AG04450 (cell line): ENCODE measurements around the gene WASF3. TPM values are rescaled to one million over a fixed set of nuclear protein-coding genes. Genes with fewer than 3 reads are reported as not detected.

Experiments used
- CTCF ChIA-PET: fragments of 300-600, 350-600 bp; formaldehyde crosslinking; extraction: SDS; loops from one replicate; lab custom pipeline; 2022; ENCODE audit warnings: antibody characterized with exemption, inconsistent platforms; lab: Charles Lee
- POLR2A ChIA-PET: fragments of 350-600 bp; formaldehyde crosslinking; extraction: SDS; loops from one replicate; lab custom pipeline; 2021; ENCODE audit warnings: antibody characterized with exemption, inconsistent platforms; lab: Yijun Ruan, JAX
- DNase-seq: peaks from one replicate; pipeline ENCODE4 v3.0.0-alpha.2; 2011; ENCODE audit warnings: low read depth, low spot score
- H3K27ac ChIP-seq: one replicate; pipeline ENCODE4 v1.5.1; 2012; ENCODE audit warnings: low read depth, low read length, control low read depth
- H3K27me3 ChIP-seq: one replicate; pipeline ENCODE4 v1.6.0; 2012; ENCODE audit warnings: low read length; ENCODE audit not compliant: control insufficient read depth, insufficient read depth
- H3K4me3 ChIP-seq: 2 replicates; pipeline ENCODE4 v1.5.1; 2011; ENCODE audit warnings: mild to moderate bottlenecking, low read depth, low read length, control low read depth
- H3K9me3 ChIP-seq: 2 replicates; pipeline ENCODE4 v1.5.1; 2012; ENCODE audit warnings: low read length; ENCODE audit not compliant: control insufficient read depth, insufficient read depth
- polyA plus RNA-seq: library from polyadenylated mRNA; depleted of rRNA; stranded (reverse); fragments of >200 nt; gene quantifications from 2 replicates; pipeline ENCODE4 v1.2.3, GENCODE V29; 2011
- TF ChIP-seq, protein P1 (sequence below): IDR thresholded peaks from 2 replicates; pipeline ENCODE4 v1.5.1; 2011; ENCODE audit warnings: low read depth, low read length, control low read depth, inconsistent platforms

Gene WASF3
- polyA plus RNA-seq, 1 experiment, result 11.3 TPM

DNA sequence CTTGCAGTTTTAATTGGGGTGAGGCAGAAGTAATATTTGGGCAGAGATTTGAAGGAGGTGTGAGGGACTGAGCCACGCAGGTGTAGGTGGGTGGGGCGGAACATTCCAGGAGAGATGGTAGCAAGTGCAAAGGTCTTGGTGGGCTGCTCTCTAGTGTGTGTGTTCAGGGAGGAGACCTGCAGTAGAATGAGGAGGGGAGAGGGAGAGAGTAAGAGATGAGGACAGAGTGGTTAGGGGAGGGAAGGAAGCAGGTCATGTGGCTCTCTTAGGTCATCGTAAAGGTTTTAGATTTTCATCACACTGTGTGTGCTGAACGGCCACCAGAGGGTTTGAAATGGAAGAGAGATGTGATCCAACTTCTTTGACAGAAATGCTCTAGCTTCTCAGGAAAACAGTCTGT lies 33.5 kb downstream of the WASF3 start:
- no peak for DNase-seq
- Histone ChIP-seq H3K27ac (no peak overlapping the region), H3K4me3 (no peak overlapping the region), H3K27me3 (no peaks in the 10 kb centered on the region), H3K9me3 (no peaks in the 10 kb centered on the region)
- TF ChIP-seq, protein P1, sequence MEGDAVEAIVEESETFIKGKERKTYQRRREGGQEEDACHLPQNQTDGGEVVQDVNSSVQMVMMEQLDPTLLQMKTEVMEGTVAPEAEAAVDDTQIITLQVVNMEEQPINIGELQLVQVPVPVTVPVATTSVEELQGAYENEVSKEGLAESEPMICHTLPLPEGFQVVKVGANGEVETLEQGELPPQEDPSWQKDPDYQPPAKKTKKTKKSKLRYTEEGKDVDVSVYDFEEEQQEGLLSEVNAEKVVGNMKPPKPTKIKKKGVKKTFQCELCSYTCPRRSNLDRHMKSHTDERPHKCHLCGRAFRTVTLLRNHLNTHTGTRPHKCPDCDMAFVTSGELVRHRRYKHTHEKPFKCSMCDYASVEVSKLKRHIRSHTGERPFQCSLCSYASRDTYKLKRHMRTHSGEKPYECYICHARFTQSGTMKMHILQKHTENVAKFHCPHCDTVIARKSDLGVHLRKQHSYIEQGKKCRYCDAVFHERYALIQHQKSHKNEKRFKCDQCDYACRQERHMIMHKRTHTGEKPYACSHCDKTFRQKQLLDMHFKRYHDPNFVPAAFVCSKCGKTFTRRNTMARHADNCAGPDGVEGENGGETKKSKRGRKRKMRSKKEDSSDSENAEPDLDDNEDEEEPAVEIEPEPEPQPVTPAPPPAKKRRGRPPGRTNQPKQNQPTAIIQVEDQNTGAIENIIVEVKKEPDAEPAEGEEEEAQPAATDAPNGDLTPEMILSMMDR, result no peak
- POLR2A ChIA-PET, result no interaction called here
- CTCF ChIA-PET, result no interaction called here

DNA sequence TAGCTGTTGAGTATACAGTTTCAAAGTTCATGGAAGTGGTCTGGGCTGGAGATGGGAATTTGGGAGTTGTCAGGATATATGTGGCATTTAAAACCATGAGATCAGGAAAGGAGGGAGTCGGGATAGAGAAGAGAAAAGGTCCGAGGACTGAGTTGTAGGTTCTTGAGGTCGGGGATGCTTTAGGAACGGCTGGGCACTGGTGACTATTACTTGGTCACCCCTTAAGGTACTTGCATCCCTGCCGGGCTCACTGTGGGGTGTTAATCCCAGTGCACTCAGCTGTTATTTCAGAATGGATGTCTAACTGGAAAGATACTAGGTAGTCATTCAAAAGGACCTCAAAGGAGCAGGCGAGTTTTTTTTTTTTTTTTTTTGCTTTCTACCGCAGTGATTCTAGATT lies 34.2 kb downstream of the WASF3 start:
- Histone ChIP-seq H3K27ac (no peak overlapping the region), H3K4me3 (no peak overlapping the region), H3K27me3 (no peaks in the 10 kb centered on the region), H3K9me3 (no peaks in the 10 kb centered on the region)
- POLR2A ChIA-PET, result no interaction called here
- TF ChIP-seq, protein P1, result no peak
- CTCF ChIA-PET, result interaction anchor here (0.7 to 1.1 kb wide), 3 partner anchors 19 to 472 kb away, joined by 3 to 6 read pairs (median 3); no protein-coding TSS in a partner anchor
- DNase-seq, result no peak

DNA sequence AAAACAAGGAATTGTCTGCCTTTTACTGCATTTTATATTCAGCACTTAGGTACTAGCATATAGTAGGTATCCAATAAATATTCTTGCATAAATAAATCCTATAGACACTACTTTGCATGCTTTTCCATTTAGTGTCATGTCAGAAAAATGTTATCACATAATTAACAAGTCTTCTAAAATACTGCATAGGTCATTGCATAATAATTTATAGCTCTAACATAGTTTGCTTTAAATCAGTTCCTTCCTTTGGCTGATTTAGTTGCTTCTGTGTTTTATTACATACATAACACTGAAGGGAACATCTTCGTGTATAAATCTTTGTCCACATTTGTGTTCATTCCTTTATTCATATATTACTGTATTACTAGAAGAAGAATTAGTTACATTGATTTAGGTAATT lies 36.2 kb downstream of the WASF3 start:
- no peak overlapping the region for H3K4me3 ChIP-seq
- TF ChIP-seq, protein P1, result no peak
- no peak for DNase-seq
- POLR2A ChIA-PET, result no interaction called here
- no peak overlapping the region for H3K27ac ChIP-seq
- no peaks in the 10 kb centered on the region for H3K27me3 ChIP-seq
- CTCF ChIA-PET, result interaction anchor here (1.3 kb wide), 1 partner anchor 105 kb away, joined by 4 read pairs; no protein-coding TSS in a partner anchor
- H3K9me3 ChIP-seq, result peaks cover 2% of the 10 kb centered on the region; the same call in 1 of the 2 replicates

DNA sequence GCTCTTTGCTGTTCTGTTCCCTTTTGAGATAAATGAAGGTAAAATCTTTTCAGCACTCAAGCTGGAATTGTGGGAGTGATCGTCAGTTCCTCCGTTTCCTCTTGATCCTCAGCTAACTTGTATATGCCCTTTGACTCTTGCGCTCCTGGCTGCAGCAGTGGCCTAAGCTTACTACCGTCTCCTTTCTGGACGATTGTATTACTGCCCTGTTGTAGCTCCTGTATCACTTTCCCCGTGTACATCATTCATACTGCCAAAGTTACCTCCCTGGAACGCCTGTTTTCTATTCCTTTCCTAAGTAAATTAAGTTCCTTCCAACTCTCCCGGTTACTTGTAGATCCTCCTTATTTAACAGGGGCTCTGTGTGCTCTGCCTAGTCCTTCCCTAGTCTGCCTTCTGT lies 36.9 kb downstream of the WASF3 start:
- H3K27ac ChIP-seq, result no peak overlapping the region
- peaks cover 2% of the 10 kb centered on the region; the same call in 1 of the 2 replicates for H3K9me3 ChIP-seq
- ChIA-PET POLR2A (no interaction called here), CTCF (interaction anchor here (1.3 kb wide), 1 partner anchor 104 kb away, joined by 4 read pairs; no protein-coding TSS in a partner anchor)
- DNase-seq, result no peak
- H3K27me3 ChIP-seq, result no peaks in the 10 kb centered on the region
- TF ChIP-seq, protein P1, result no peak
- H3K4me3 ChIP-seq, result no peak overlapping the region

DNA sequence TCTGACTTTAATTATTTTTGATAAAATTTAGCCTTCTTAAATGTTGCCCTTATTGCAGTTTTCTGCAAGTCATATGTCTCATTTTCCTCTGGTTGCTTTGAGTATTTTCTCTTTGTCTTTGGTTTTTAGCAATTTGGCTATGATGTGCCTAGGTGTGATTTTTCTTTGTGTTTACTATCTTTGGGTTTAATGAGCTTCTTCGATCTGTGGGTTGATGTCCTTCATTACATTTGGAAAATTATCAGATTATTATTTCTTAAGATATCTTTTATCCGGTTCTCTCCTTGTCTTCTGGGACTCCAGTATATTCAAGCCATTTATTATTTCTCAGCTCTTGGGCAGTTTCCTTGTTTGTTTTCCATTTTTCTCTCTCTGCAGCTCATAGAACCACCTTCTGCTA lies 39.0 kb downstream of the WASF3 start:
- no peak overlapping the region for H3K4me3 ChIP-seq
- CTCF ChIA-PET, result interaction anchor here (0.7 to 1.2 kb wide), 3 partner anchors 100 to 576 kb away, joined by 3 to 4 read pairs (median 4); no protein-coding TSS in a partner anchor
- POLR2A ChIA-PET, result no interaction called here
- TF ChIP-seq, protein P1, result no peak
- H3K27ac ChIP-seq, result no peak overlapping the region
- H3K9me3 ChIP-seq, result peaks cover 2% of the 10 kb centered on the region; the same call in 1 of the 2 replicates
- H3K27me3 ChIP-seq, result no peaks in the 10 kb centered on the region
- no peak for DNase-seq
